Measurements from ENCODE around the gene MESD.

Gene MESD

DNA sequence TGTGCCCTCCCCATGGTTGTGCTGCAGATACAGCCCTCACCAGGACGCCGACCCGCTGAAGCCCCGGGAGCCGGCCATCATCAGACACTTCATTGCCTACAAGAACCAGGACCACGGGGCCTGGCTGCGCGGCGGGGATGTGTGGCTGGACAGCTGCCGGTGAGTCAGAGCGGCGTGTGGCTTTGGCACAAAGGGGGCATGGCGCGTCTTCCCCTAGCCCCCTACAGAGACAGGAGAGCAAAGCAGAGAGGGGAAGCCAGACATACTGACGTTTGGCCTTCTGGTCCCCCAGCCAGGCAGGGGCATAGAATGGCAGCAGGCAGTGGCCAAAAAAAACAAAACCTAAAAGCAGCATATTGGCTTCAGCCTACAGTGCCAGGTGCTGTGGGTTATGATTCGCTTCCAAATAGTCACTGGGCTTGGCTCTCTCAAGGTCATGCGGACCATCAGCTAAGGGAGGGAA, 64.0 kb downstream of the MESD start:
- no peak for DNase-seq
- in situ Hi-C loops (cut with MboI; ENCODE audit: low pct_unique_long_range_greater_than_20kb, low sequenced_read_pairs) = no loop called here

- in situ Hi-C loops (cut with MboI; ENCODE audit: low pct_unique_long_range_greater_than_20kb, low sequenced_read_pairs) = no loop called here
- DNase-seq = no peak
These were observed 65.3 kb downstream of the MESD start for GRCh38 chr15:80924278-80924677.

DNA sequence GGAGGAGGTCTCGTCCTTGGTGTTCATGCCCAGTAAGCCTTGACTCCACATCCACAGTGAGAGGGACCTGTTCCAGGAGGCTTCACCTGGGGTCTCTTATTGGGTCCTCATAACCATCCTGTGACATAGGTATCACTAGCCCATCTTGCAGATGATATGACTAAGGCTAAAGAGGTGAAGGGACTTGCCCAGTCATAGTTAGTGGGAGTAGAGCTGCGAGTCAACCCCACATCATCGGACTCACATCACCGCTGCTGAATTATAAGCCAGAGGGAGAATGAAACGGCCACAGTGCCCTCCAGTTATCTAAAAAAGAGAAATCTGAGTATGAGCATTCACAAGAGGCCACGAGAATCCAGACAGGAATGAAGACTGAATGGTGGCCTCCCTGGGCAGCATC, 66.0 kb downstream of the MESD start:
- in situ Hi-C loops (cut with MboI; ENCODE audit: low pct_unique_long_range_greater_than_20kb, low sequenced_read_pairs) = no loop called here
- DNase-seq = no peak

GRCh38 chr15:80921736-80922410, 67.7 kb downstream of the MESD start:
- in situ Hi-C loops (cut with MboI; ENCODE audit: low pct_unique_long_range_greater_than_20kb, low sequenced_read_pairs) = no loop called here
- DNase-seq = no peak

DNA sequence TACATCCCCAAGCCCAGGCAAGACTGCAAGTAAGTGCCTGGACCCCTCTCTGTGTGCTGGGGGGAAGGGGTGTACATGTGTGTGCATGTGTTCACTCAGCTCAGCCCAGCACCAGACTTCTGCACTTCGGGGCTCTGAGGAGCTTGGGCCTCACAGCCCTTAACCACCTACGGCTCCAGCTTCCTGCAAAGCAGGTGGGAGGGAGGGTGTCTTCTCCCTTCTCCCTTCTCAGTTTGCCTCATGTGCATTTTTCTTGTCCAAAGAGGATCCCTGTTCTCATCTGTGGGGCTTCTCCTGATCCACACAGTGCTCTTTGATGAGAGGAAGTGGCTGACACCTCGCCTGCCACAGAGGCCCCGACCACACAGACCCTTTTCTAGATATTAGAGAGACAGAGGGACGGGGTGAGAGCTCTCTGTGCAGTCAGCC, 69.3 kb downstream of the MESD start:
- in situ Hi-C loops (cut with MboI; ENCODE audit: low pct_unique_long_range_greater_than_20kb, low sequenced_read_pairs) = no loop called here
- DNase-seq = no peak

DNA sequence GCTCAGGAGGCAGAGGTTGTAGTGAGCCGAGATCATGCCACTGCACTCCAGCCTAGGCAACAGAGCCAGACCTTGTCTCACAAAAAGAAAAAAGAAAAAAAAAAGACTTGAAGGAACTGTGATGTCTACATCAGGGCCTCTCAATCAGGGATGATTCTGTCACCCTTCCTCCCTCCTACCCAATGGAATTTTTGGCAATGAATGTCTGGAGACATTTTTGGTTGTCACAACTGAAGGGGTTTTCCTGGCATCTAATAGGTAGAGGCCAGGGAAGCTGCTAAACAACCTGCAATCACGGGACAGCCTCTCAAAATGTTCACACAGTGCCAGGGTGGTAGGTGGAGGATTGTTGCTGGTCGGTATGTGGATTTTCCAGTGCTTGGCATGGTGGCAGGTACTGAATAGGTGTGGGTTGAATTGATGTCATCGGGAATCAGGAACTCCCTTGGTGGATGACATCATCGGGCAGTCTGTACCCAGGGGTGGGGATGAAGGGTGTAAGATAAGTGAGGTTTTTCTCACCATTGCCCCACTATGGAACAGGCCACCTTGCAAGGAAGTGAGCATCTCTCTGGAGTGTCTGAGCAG, 71.3 kb downstream of the MESD start:
- DNase-seq = no peak
- in situ Hi-C loops (cut with MboI; ENCODE audit: low pct_unique_long_range_greater_than_20kb, low sequenced_read_pairs) = no loop called here

DNA sequence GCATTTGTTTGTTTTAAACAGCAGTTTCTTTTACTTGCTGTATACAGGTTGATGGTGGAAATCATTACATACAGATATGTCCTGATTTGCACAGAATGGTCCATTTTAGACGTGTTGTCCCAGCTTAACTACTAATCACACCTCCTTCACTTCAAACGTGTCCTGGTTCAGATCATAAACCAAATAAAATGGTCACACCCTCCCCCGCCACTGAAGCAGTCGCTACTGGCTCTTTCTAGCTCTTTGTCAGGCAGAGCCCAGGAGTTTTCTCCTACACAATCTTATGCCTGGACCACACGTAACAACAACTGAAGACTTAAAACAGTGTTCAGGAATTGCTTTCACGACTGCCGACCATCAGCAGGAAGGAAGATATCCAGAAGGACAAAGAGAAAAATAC, 73.6 kb downstream of the MESD start:
- no peak for DNase-seq
- in situ Hi-C loops (cut with MboI; ENCODE audit: low pct_unique_long_range_greater_than_20kb, low sequenced_read_pairs) = no loop called here

DNA sequence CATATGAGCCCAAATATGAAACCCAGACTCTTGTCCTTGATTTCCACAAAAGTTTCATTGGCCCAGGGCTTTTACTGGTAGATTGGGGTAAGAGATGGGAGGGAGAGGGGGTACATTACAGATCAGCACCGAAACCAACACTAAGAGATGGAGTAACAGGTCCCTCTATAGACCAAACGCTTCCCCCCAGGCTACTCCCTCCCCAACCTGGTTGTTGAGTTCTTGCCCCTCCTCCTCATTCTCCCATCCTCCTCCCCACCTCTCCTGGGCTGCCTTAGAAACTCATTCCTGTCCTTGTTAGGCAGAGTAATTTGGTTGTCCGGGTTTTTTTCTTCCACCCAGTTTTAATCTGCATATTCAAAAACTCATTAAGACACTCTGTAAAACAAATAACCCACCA, 74.1 kb downstream of the MESD start:
- in situ Hi-C loops (cut with MboI; ENCODE audit: low pct_unique_long_range_greater_than_20kb, low sequenced_read_pairs) = no loop called here
- DNase-seq = no peak

DNA sequence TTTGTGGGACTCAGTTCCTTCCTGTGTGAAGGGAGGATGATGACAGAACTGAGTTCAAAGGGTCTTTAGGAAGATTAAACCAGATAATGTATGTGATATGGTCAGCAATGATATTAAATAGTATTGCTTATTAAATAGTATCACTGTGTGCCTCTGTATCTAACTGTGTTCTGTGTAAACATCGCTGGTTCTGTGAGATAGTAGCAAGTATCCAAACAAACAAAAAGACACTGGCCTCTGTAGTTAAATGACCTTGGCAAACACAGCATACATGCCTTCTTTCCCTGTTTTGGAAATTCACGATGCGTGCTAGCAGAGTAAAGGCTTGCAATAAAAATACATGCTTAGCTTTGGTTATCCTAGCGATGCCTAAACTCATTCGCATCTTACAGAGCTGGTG, 76.1 kb downstream of the MESD start:
- in situ Hi-C loops (cut with MboI; ENCODE audit: low pct_unique_long_range_greater_than_20kb, low sequenced_read_pairs) = no loop called here
- DNase-seq = no peak

DNA sequence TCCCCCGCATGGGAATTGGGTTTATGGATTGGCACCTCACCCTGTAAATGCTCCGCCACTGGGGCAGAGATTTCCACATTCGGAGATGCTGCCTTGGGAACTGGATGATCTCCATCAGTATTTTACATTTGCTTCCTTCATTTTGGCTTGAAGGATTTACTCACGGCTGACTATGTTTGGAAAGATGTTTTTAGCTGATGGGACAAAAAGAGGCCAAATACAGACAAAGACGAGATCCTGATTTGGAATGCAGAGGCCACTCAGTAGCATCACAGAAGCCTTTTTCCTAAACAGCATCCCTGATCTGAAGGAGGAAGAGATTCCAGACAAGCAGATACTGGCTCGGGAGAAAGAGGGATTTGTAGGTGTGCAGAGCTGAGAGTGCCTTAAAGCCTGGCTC, 76.9 kb downstream of the MESD start:
- no peak for DNase-seq

GRCh38 chr15:80911821-80912220, 77.8 kb downstream of the MESD start:
- no peak for DNase-seq
- in situ Hi-C loops (cut with MboI; ENCODE audit: low pct_unique_long_range_greater_than_20kb, low sequenced_read_pairs) = no loop called here

More for the DNA sequence above, 76.9 kb downstream of the MESD start:
- in situ Hi-C loops (cut with MboI; ENCODE audit: low pct_unique_long_range_greater_than_20kb, low sequenced_read_pairs) = no loop called here

GRCh38 chr15:80906159-80906766, 83.4 kb downstream of the MESD start:
- in situ Hi-C loops (cut with MboI; ENCODE audit: low pct_unique_long_range_greater_than_20kb, low sequenced_read_pairs) = no loop called here
- DNase-seq = no peak

DNA sequence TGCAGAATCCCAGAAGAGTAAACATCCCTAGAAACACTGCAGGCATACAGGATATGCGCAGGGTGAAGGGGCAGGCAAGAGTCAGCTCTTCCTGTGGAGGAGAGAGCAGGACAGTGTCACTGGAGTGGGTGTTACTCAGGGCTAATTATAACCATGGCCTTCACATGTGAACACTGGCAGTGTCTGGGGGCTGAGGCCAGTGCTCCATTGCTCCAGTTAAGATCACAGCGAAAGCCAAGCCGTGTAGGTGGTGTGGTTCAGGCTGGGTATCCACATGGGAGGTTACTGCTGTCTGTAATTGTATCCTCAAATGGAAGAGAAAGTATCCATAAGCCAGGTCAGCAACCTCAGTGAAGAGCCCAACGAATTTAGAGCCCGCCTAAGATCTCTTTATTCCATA, 84.6 kb downstream of the MESD start:
- in situ Hi-C loops (cut with MboI; ENCODE audit: low pct_unique_long_range_greater_than_20kb, low sequenced_read_pairs) = no loop called here
- DNase-seq = no peak

DNA sequence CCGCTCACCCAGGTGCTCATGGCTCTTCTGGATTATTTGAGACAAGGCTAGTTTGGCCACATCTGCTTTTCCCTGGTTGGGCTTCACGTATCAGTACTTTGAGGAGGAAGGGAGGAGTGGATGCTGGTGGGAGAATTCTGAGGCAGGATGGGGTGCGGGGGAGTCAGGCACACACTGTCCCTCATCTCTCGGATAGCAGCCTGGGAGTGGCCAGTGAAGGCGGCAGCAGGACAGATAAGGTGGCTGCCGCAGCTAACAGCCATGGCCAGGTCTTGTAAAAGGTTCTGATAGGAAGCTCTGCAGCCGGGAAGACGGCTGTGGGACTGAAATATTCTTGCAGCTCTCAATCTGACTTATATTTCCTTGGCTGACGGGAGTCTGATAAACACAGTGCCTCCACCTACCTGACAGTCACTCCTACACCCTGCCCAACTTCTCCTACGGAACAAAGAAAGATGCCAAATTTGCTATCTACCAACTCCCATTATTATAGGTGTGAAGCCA, 87.3 kb downstream of the MESD start:
- in situ Hi-C loops (cut with MboI; ENCODE audit: low pct_unique_long_range_greater_than_20kb, low sequenced_read_pairs) = no loop called here
- DNase-seq = no peak

DNA sequence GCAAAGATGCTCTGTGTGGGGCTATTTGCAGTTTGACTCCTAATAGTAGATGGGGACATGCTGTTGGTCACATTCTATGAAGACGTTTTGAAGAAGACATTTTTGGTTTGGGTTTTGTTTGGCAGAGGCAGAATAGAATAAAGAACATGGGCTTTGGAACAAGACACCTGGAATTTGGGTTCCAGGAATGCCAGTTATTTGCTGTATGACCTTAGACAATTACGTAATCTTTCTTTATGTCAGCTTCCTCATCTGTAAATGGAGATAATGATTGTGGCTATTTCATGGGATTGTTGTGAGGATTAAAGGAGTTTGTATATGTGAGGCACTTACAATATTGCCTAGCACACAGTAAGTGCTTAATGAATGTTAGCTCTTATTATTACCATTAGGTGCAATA, 91.6 kb downstream of the MESD start:
- no peak for DNase-seq
- in situ Hi-C loops (cut with MboI; ENCODE audit: low pct_unique_long_range_greater_than_20kb, low sequenced_read_pairs) = no loop called here
